ENCODE results near the gene GAS7. TPM values are rescaled to one million over a fixed set of nuclear protein-coding genes. Genes with fewer than 3 reads are reported as not detected.

Gene GAS7
- total RNA-seq, 1 experiment from 2014 or later, result 6.0 TPM

GRCh38 chr17:10022416-10022815, 176.0 kb downstream of the GAS7 start:
- Histone ChIP-seq H3K9me3 (ENCODE audit: control insufficient read depth, low read depth, low read length) (no peaks in the 10 kb centered on the region), H3K4ac (ENCODE audit: low read depth, low read length) (no peak overlapping the region), H3K9ac (ENCODE audit: extremely low read depth, insufficient read length, low read length) (no peak overlapping the region), H3K56ac (ENCODE audit: insufficient read length, low read depth, low read length) (no peak overlapping the region), H2AK5ac (ENCODE audit: insufficient read length, low read length) (no peak overlapping the region), H3K18ac (ENCODE audit: insufficient read length, low read depth, low read length) (no peak overlapping the region), H3K27ac (ENCODE audit: insufficient read length, low read depth, low read length) (no peak overlapping the region), H2BK120ac (ENCODE audit: low read depth, low read length, poor library complexity, severe bottlenecking) (no peak overlapping the region), H3K23ac (ENCODE audit: insufficient read length, low read depth, low read length) (no peak overlapping the region), H4K91ac (ENCODE audit: insufficient read length, low read depth, low read length) (no peak overlapping the region), H3K4me2 (ENCODE audit: insufficient read depth, insufficient read length, low read length) (no peak overlapping the region), H4K8ac (replicated peaks; ENCODE audit: insufficient read length, low read depth, low read length) (no peak overlapping the region), H4K20me1 (ENCODE audit: control insufficient read depth, insufficient read depth, insufficient read length) (no peaks in the 10 kb centered on the region), H4K5ac (ENCODE audit: insufficient read length, low read depth, low read length) (no peak overlapping the region), H2BK5ac (ENCODE audit: insufficient read length, low read length) (no peak overlapping the region), H3K27me3 (ENCODE audit: insufficient read depth, low read length) (no peaks in the 10 kb centered on the region), H3K79me1 (ENCODE audit: insufficient read depth, low read depth, low read length, poor library complexity, severe bottlenecking) (no peaks in the 10 kb centered on the region), H2BK15ac (ENCODE audit: low read depth, low read length) (no peak overlapping the region), H3T11ph (ENCODE audit: low read length) (no peak overlapping the region), H2BK12ac (ENCODE audit: insufficient read length, low read depth, low read length) (no peak overlapping the region), H3K23me2 (ENCODE audit: insufficient read length, low read depth, low read length, poor library complexity, severe bottlenecking) (no peaks in the 10 kb centered on the region), H2AFZ (ENCODE audit: low read length) (no peak overlapping the region), H3K79me2 (ENCODE audit: insufficient read depth, low read length) (no peaks in the 10 kb centered on the region), H3K4me1 (ENCODE audit: insufficient read depth, low read length) (peaks cover 2% of the 10 kb centered on the region; the same call in 1 of the 2 replicates), H2BK20ac (ENCODE audit: low read depth, low read length, poor library complexity, severe bottlenecking) (no peak overlapping the region), H3K14ac (ENCODE audit: insufficient read depth, low read length) (no peak overlapping the region)
- Mint-ChIP-seq H3K27ac (no peak overlapping the region), H3K27me3 (ENCODE audit: low read depth) (no peaks in the 10 kb centered on the region; the same call in 1 of the 2 replicates), H3K9me3 (no peaks in the 10 kb centered on the region), H3K4me3 (no peak overlapping the region), H3K36me3 (ENCODE audit: insufficient read depth in 1 of 3, low read depth in 3 of 3) (no peaks in the 10 kb centered on the region), H3K4me1 (peaks cover 30 to 40% of the 10 kb centered on the region in 2 experiments)
- DNase-seq, result no peak
- no CpG with 5 or more reads among the region's 13 CpGs for WGBS (ENCODE audit: extremely low coverage, insufficient read length, low lambda C conversion rate)
- TF ChIP-seq CTCF (conservative IDR thresholded peaks at IDR 0.05), result no peak
